GM12801 (cell line): ENCODE measurements around the gene EFCAB8.

Experiments used
- CTCF ChIP-seq: IDR thresholded peaks from one replicate; pipeline ENCODE4 v1.5.1; 2011; ENCODE audit warnings: control low read depth; ENCODE audit not compliant: insufficient read length; ENCODE audit errors: extremely low read depth

The EFCAB8 gene

GRCh38 chr20:32986331-32986966 is 127.7 kb downstream of the EFCAB8 start:
- no peak for TF ChIP-seq CTCF

- no peak for TF ChIP-seq CTCF
Measured at GRCh38 chr20:32987044-32987825, 128.5 kb downstream of the EFCAB8 start.

GRCh38 chr20:32988008-32988407 is 129.3 kb downstream of the EFCAB8 start:
- no peak for TF ChIP-seq CTCF

- TF ChIP-seq CTCF, result no peak
Measured at GRCh38 chr20:32989507-32990283, 131.0 kb downstream of the EFCAB8 start.

GRCh38 chr20:32990426-32990825 is 131.7 kb downstream of the EFCAB8 start:
- no peak for TF ChIP-seq CTCF

GRCh38 chr20:32991383-32991782 is 132.7 kb downstream of the EFCAB8 start:
- TF ChIP-seq CTCF, result no peak
